ENCODE data around the gene RBMY1F.
"Not testable (repeated sequence)": the region's sequence is repeated elsewhere in the genome, so short reads cannot be mapped to it uniquely, and the experiment has no call there.

Gene RBMY1F
- total RNA-seq, result 0 reads per million in 2 donors

GRCh38 chrY:22182823-22183222 lies at the start of gene RBMY1F:
Gene RBMY1F, minus strand, starts transcription at chrY:22182923. Its CDS starts 1,954 bp downstream, at chrY:22180969.
- not testable (repeated sequence) for DNase-seq

GRCh38 chrY:22151144-22151543 lies 31.6 kb downstream of the RBMY1F start:
- not testable (repeated sequence) for DNase-seq

GRCh38 chrY:22141011-22141695 lies 41.6 kb downstream of the RBMY1F start:
- DNase-seq, result not testable (repeated sequence)

- not testable (repeated sequence) for DNase-seq
Observed at GRCh38 chrY:22134719-22135118, 48.0 kb downstream of the RBMY1F start.

- not testable (repeated sequence) for DNase-seq
Observed at GRCh38 chrY:22130494-22130893, 52.2 kb downstream of the RBMY1F start.
